OCI-LY3 (cell line): Measurements from ENCODE around the gene SLC25A23.

Source experiments
- EZH2phosphoT487 ChIP-seq: fragments of 200-600 bp; shearing (Covaris generic); IDR thresholded peaks from 2 replicates; pipeline ENCODE4 v1.6.1; 2018; ENCODE audit warnings: antibody characterized with exemption, mixed run types, low read depth
- TF ChIP-seq, protein P1 (sequence below): fragments of 200-600, 300-600 bp; sonication (generic); IDR thresholded peaks from 2 replicates; pipeline ENCODE4 v1.5.1; 2014; ENCODE audit warnings: antibody characterized with exemption, low read length, low read depth

- TF ChIP-seq, protein P1, sequence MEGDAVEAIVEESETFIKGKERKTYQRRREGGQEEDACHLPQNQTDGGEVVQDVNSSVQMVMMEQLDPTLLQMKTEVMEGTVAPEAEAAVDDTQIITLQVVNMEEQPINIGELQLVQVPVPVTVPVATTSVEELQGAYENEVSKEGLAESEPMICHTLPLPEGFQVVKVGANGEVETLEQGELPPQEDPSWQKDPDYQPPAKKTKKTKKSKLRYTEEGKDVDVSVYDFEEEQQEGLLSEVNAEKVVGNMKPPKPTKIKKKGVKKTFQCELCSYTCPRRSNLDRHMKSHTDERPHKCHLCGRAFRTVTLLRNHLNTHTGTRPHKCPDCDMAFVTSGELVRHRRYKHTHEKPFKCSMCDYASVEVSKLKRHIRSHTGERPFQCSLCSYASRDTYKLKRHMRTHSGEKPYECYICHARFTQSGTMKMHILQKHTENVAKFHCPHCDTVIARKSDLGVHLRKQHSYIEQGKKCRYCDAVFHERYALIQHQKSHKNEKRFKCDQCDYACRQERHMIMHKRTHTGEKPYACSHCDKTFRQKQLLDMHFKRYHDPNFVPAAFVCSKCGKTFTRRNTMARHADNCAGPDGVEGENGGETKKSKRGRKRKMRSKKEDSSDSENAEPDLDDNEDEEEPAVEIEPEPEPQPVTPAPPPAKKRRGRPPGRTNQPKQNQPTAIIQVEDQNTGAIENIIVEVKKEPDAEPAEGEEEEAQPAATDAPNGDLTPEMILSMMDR, result no peak
- TF ChIP-seq EZH2phosphoT487, result no peak
Observed at GRCh38 chr19:6413721-6414643, 45.6 kb downstream of the SLC25A23 start.
